KBM-7 (cell line): ENCODE measurements around the gene BICDL1.

Experiments
- DNase-seq: peaks from one replicate; pipeline ENCODE4 v3.0.0-alpha.2; 2015
- in situ Hi-C: fragments of 300-500 bp; cut with MboI; formaldehyde crosslinking; loops from 2 replicates; pipeline ENCODE4 v1.14.3; 2020; ENCODE audit warnings: low sequenced_read_pairs, low pct_unique_long_range_greater_than_20kb, mixed read lengths

BICDL1 gene

DNA sequence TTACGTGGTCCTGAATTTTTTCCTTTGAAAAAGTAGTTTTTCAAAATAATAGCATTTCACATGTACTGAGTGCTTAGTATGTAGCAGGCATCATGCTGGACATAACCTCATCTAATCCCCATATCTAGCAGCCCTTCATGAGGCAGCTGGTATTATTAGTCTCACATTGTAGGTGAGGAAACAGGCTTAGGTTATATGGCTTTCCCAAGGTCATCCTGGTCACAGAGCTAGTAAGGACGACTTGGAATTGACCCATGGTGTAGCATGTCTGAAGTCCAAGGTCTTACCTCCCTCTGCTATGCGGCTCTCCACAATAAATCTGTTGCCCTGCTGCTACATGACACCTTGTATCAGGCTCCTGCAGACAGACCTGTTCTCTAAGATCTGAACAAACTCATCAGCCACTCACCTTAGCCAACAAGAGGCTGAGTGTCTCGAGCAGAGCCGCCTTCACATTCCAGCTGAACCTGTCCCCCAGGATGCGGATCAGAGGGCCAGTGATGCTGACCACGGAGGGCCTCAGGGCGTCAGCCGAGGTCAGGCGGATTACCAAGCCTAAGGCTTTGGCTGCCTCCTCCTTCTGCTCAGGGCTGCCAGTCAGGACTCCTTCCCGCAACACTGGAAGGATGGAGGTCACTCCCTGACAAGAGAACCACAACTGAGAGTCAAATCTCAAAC is 147.2 kb downstream of the BICDL1 start:
- no peak for DNase-seq
- in situ Hi-C loops = no loop called here

DNA sequence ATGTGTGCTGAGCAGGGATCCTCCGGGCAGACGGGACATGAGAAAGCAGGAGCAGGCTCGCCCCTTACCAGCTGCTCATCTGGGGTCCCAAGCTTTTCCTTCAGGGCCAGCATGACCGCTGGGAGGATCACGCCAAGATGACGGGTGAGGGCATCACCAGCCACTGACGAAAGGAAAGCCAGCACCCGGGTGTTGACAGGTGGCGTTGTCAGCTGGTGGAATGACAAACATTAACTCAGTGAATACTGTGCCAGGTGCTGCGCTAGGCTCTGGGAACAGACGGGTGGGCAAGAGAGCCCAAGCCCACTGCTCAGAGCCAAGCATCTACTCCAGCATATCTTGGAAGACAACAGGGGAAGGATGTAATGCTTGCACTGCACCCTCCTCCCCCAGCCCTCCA is 148.8 kb downstream of the BICDL1 start:
- in situ Hi-C loops = no loop called here
- no peak for DNase-seq

DNA sequence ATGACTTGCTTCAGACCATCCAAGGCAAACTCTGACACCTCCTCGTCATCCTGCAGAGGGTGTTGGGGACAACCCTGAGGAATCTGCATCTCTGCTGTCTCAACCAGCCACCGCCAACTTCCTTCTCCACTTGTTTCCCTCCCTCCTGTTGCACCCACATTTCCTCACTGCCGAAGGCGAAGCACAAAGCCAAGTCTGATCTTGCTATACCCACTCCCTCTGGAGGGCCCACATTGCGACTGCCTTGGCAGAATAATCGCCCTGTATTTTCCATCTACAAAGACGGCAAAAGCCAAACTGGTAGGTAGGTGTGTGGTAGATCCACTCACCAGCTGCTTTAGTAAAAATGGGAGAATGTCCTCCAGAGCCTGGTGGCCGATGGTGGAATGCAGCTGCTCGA is 149.3 kb downstream of the BICDL1 start:
- no peak for DNase-seq
- in situ Hi-C loops = no loop called here

DNA sequence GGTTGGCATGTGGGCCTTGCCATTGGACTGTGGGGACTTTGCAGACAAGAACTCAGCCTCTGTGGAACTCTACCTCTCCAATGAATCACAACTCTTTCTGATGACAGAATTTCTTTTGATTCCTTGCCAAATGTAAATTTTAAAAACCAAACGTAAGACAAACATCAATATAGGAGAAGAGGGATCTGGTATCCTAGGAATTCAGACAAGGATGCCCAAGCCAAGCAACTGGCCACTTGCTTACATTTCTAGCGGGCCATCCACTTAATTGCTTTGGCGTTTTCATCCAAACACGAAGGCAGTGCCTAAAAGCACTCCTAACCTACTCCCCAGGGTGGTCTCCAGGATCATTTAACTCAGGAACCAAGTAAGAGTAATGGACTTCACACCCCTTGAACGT is 150.9 kb downstream of the BICDL1 start:
- DNase-seq = no peak
- in situ Hi-C loops = no loop called here

DNA sequence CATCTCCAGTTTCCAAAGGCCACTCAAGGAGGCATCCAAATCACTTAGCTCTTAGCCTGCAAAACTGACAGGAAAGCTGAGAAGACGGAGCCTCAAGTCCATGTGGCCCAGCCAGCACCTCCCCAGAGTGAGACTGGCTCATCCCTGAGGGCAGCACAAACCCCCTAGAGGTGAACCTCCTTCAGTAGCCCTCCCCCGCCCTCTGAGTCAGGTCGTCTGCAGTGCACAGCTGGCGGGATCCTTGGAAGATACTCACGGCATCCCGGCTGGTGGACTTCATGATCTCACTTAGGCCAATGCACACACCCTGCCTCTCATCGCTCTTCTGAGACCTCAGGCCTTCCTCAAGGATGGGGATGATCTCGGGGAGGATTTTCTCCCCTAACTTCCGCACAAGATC is 151.6 kb downstream of the BICDL1 start:
- in situ Hi-C loops = no loop called here
- DNase-seq = no peak

DNA sequence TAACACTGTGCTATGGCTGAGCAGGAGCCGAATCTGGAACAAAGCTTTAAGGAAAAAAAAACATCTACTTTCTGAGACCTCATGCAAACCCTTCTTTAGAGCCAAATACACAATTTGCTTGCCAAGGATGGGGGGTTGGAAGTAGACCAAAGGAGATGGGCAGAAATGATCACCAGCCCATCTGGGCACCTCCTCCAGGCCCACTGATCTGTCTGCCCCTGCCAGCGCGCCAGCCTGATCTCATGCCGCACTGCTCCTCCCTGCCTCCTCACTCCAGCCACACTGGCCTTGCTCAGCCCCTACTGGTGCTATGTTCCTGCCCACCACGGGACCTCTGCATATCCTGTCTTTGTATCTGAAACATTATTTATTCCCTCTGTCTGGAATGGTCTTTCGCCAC is 152.3 kb downstream of the BICDL1 start:
- DNase-seq = no peak
- in situ Hi-C loops = no loop called here

DNA sequence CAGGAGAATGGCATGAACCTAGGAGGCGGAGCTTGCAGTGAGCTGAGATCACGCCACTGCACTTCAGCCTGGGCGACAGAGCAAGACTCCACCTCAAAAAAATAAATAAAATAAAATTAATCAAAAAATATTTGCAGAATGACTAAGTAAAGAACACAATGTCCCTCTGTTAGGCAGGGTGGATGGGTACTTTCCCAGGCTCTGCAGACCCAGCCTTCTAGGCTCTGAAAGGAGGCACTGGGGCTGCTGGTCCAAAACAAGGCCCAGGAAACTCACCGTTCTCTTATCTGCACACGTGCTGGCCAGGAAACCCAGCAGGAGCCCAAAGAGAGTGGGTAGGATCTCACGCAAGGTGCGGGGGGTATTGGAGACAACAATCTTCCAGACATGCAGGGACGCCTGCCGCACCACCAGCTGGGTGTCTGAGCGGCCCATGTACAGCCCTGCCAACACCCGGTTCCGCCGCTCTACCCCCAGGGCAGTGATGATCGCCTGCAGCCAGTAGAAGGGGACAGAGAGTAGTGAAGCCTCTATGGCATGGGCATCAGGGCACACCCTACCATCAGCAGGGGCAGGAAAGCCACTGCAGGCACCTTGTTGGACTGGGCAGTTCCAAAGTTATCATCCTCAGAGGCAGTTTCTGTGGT is 153.3 kb downstream of the BICDL1 start:
- no peak for DNase-seq
- in situ Hi-C loops = no loop called here
